Raji (cell line): Measurements from ENCODE around the gene PPM1F.

Source experiments
- POLR2A ChIP-seq: IDR thresholded peaks from 2 replicates; pipeline ENCODE4 v1.6.1; 2011; ENCODE audit warnings: low read depth, low read length, control low read depth; ENCODE audit not compliant: insufficient read depth

Gene PPM1F

GRCh38 chr22:21943571-21944448 lies 8.8 kb downstream of the PPM1F start:
- TF ChIP-seq POLR2A = no peak

GRCh38 chr22:21942407-21943343 lies 10.0 kb downstream of the PPM1F start:
- TF ChIP-seq POLR2A = no peak

DNA sequence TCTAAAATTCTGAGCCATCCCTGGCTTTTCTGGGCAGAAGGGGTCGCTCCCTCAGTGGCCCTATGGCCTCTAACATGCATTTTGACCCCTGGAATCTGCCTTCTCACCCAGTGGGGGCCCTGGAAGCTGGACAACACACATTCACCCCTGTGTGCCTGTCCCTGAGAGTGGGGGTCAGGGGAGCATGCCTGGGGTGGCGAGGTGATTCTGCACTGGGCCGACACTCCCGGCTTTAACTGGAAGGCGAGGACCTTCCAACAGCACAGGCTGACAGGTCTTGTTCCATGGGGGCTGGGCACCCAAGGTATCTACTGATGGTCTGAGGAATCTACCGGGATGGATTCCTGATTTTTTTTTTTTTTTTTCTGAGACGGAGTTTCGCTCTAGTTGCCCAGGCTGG lies 10.7 kb downstream of the PPM1F start:
- no peak for TF ChIP-seq POLR2A

GRCh38 chr22:21940521-21940920 lies 12.1 kb downstream of the PPM1F start:
- TF ChIP-seq POLR2A = no peak

- no peak for TF ChIP-seq POLR2A
Measured at GRCh38 chr22:21939461-21939913, 13.2 kb downstream of the PPM1F start.

DNA sequence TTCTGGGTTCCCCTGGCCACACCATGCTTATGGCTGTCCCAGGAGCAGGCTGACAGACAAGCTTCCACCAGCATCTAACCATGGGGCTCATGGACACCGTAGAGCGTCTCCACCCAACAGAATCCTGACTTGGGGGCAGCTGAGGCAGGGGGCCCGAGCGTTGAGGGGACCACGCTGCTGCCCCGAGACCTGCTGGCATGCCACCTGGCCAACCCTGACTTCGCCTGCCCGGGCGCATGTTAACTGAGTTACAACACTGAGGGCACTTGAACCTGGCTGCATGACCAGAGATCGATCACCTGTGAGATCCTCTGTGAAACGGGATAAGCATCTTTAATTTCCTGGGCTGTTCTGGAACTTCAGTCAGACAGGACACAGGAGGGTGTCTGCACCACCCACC lies 13.7 kb downstream of the PPM1F start:
- TF ChIP-seq POLR2A = no peak

DNA sequence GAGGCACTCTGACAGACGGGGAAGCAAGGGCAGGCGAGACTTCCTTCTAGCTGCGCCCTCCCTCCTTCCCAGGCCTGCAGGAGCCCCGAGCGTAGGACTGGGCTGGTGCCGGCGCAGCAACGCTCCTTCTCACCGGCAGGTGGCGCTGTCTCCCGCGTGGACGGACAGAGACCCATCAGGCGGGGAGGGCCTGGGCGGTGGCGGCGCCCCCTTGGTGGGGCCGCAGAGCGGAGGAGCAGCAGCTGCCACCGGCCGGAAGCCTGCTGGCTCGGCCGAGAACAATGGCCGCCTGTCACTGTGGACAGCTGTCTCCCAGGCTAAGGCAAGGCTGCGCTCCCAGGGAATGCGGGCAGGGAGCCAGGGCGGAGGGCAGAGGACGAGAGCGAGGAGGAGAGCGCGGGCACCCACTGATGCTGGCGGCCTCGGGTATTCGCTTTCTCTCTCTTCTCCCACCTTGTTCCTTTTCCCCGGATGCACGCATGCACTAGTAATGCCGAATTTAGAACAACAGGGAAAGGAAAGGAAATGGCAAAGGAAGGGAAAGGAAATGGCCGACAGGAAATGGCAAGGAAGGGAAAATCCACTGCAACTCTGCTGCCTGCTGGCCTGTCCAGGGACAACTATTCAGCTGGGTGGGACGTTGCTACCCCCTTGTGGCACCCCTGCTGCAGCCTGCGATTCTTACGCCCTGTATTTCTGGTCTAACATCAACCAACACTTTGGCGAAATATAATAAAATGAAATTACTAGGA lies 14.4 kb downstream of the PPM1F start:
- TF ChIP-seq POLR2A = 0 out of 2 replicates have a peak, but pooled peaks have one; percentile 25

- no peak for TF ChIP-seq POLR2A
Measured at GRCh38 chr22:21937821-21938070, 14.9 kb downstream of the PPM1F start.

- TF ChIP-seq POLR2A = no peak
Measured at GRCh38 chr22:21937041-21937820, 15.4 kb downstream of the PPM1F start.

DNA sequence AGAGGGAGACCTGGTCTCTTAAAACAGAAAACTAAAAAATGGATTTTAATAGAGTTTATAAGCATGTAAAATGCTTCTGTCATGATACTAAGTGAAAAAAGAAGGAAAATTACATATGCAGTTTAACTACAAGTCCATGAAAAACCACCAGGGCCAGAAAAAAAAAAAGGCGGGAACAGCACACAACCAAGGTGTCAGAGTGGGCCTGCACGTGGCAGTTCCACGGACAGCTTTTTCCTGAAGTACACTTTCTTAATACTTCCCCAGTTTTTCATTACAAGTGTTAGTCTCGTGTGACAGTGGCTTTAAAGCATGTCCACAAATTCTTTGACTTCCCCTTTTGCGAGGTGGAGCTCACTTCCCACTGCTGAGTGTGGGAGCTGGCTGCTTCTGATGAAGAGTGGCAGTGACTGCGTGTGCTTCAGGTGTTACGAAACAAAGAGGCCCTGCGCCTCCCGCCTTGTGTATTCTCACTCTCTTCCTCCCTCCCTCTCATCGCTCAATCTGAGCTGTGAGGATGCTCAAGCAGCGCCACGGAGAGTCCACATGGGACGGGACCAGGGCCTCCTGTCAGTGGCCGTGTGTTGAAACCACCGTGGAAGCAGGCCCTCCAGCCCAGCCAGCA lies 16.4 kb downstream of the PPM1F start:
- no peak for TF ChIP-seq POLR2A

DNA sequence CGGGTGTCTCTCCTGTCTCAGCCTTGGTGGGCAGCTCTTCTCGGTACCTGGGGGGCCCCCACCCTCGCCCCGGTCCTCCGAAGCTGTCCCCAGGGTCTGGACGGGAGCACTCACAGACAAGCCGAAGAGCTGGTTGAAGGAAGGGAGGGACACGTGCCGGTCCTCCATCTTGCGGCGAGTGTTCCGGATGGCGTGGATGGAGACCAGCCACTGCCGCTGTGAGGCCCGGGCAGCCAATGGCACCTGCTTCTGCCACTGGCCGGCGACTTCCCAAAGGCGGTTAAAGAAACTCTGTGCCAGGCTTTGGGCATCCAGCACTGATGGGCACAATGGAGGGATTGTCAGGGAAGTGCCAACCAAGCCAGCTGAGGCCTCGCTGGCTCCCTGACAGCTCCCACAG lies 18.7 kb downstream of the PPM1F start:
- no peak for TF ChIP-seq POLR2A

GRCh38 chr22:21933413-21933812 lies 19.2 kb downstream of the PPM1F start:
- no peak for TF ChIP-seq POLR2A

GRCh38 chr22:21932347-21932746 lies 20.3 kb downstream of the PPM1F start:
- TF ChIP-seq POLR2A = no peak

DNA sequence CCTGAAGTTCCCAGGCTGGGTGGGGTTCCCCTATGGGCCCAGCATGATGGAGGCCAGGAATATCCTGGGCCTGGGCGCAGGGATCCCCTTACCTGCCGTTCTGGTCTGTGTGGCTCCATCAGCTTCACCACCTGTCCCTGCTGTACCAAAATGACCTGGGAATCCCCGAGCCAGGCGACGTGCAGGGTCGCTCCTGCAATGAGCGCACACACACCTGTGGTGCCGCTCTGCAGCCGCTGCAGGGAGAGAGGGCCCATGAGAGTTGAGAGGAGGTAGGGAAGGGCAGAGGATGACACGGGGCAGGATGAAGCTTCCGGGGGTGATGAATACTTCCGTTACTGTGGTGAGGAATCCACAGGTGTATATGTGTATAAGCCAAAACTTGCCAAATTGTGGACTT lies 21.6 kb downstream of the PPM1F start:
- TF ChIP-seq POLR2A = no peak
